SK-N-SH (cell line): ENCODE measurements around the gene CPTP. TPM values are rescaled to one million over a fixed set of nuclear protein-coding genes. Genes with fewer than 3 reads are reported as not detected.

Experiments
- CTCF ChIA-PET: fragments of 300-600, 350-600 bp; formaldehyde crosslinking; extraction: SDS; loops from one replicate; lab custom pipeline; 2021; lab: Yijun Ruan, JAX
- POLR2A ChIA-PET: fragments of 350-600 bp; sonication (Branson Sonifier 250); formaldehyde crosslinking; extraction: SDS; loops from one replicate; lab custom pipeline; 2020; ENCODE audit warnings: antibody characterized with exemption, inconsistent platforms; lab: Yijun Ruan, JAX
- DNase-seq: peaks from one replicate; pipeline ENCODE4 v3.0.0; 2012
- H2AFZ ChIP-seq: fragments of 200-600 bp; sonication (generic); 2 replicates; pipeline ENCODE4 v1.8.1; 2016; ENCODE audit warnings: antibody characterized with exemption, mild to moderate bottlenecking, low read depth
- H3F3A ChIP-seq: fragments of 200-600 bp; sonication (generic); replicated peaks from 2 replicates; pipeline ENCODE3; 2016; ENCODE audit warnings: antibody characterized with exemption, mild to moderate bottlenecking; ENCODE audit not compliant: insufficient read depth
- H3K27ac ChIP-seq, 2 experiments: fragments of 200-500 bp in 1 of 2; fragments of 200-600 bp in 1 of 2; sonication (Bioruptor generic) in 1 of 2; sonication (generic), shearing (Covaris generic) in 1 of 2; 2 replicates each; pipeline versions ENCODE4 v1.5.1 to v1.6.1; 2014 to 2016; ENCODE audit warnings: low read depth in 2 of 2, inconsistent platforms in 1 of 2, low read length in 1 of 2, mild to moderate bottlenecking in 1 of 2, mixed read lengths in 1 of 2
- H3K27me3 ChIP-seq: fragments of 200-600 bp; sonication (generic), shearing (Covaris generic); 2 replicates; pipeline ENCODE4 v1.6.1; 2016; ENCODE audit warnings: mixed run types; ENCODE audit not compliant: insufficient read depth
- H3K36me3 ChIP-seq, 2 experiments: fragments of 200-500 bp in 1 of 2; fragments of 200-600 bp in 1 of 2; sonication (Bioruptor generic) in 1 of 2; sonication (generic) in 1 of 2; replicated peaks in 1 of 2; 2 replicates each; pipeline versions ENCODE3 to v1.5.1; 2014 to 2016; ENCODE audit warnings: low read length in 1 of 2, mild to moderate bottlenecking in 1 of 2; ENCODE audit not compliant: insufficient read depth in 2 of 2, control insufficient read depth in 1 of 2
- H3K4me1 ChIP-seq, 2 experiments: fragments of 200-500 bp in 1 of 2; fragments of 200-600 bp in 1 of 2; sonication (Bioruptor generic) in 1 of 2; sonication (generic), shearing (Covaris generic) in 1 of 2; 2 replicates each; pipeline versions ENCODE4 v1.5.1 to v1.6.1; 2014 to 2016; ENCODE audit warnings: low read depth in 1 of 2, low read length in 1 of 2, mixed run types in 1 of 2; ENCODE audit not compliant: insufficient read depth in 2 of 2, control insufficient read depth in 1 of 2
- H3K4me2 ChIP-seq: fragments of 200-600 bp; sonication (generic), shearing (Covaris generic); 2 replicates; pipeline ENCODE4 v1.6.1; 2017; ENCODE audit warnings: mixed run types
- H3K4me3 ChIP-seq, 2 experiments: fragments of 200-500 bp in 1 of 2; fragments of 200-600 bp in 1 of 2; sonication (Bioruptor generic) in 1 of 2; sonication (generic), shearing (Covaris generic) in 1 of 2; 2 replicates each; pipeline versions ENCODE4 v1.5.1 to v1.8.1; 2014 to 2016; ENCODE audit warnings: low read depth in 2 of 2, inconsistent platforms in 1 of 2, low read length in 1 of 2, mild to moderate bottlenecking in 1 of 2, mixed read lengths in 1 of 2, moderate library complexity in 1 of 2
- H3K79me2 ChIP-seq: fragments of 200-600 bp; sonication (generic); 2 replicates; pipeline ENCODE4 v1.8.1; 2017; ENCODE audit warnings: mild to moderate bottlenecking; ENCODE audit not compliant: insufficient read depth
- H3K9ac ChIP-seq: fragments of 200-600 bp; sonication (generic); 2 replicates; pipeline ENCODE4 v1.6.1; 2017; ENCODE audit warnings: mixed run types
- H3K9me2 ChIP-seq: fragments of 200-600 bp; sonication (generic); 2 replicates; pipeline ENCODE4 v1.6.1; 2017; ENCODE audit warnings: mixed run types
- H3K9me3 ChIP-seq: fragments of 200-600 bp; sonication (generic); 2 replicates; pipeline ENCODE4 v1.6.1; 2017; ENCODE audit warnings: mixed run types, mild to moderate bottlenecking, moderate library complexity
- H4K20me1 ChIP-seq: fragments of 200-600 bp; sonication (generic); 2 replicates; pipeline ENCODE4 v1.6.1; 2017; ENCODE audit warnings: mild to moderate bottlenecking, mixed run types; ENCODE audit not compliant: insufficient read depth
- ELF1 ChIP-seq: IDR thresholded peaks from 2 replicates; pipeline ENCODE4 v1.4.0; 2012
- EP300 ChIP-seq, 2 experiments: IDR thresholded peaks; 2 replicates each; pipeline versions ENCODE4 v1.4.0 to v1.6.1; 2012; ENCODE audit warnings: borderline replicate concordance in 1 of 2, low read depth in 1 of 2, low read length in 1 of 2
- EZH2phosphoT487 ChIP-seq: fragments of 200-600 bp; sonication (generic); IDR thresholded peaks from 2 replicates; pipeline ENCODE4 v1.6.1; 2017; ENCODE audit warnings: low read depth, mixed run types, mild to moderate bottlenecking, antibody characterized with exemption, moderate library complexity, borderline replicate concordance
- FOXJ3 ChIP-seq: sonication (generic); formaldehyde crosslinking; IDR thresholded peaks from 2 replicates; pipeline ENCODE4 v1.5.1; 2020; ENCODE audit warnings: mild to moderate bottlenecking, missing genetic modification reagents
- GATA2 ChIP-seq: sonication (generic); formaldehyde crosslinking; IDR thresholded peaks from 2 replicates; pipeline ENCODE4 v1.5.0; 2020; ENCODE audit warnings: mild to moderate bottlenecking, missing genetic modification reagents
- POLR2AphosphoS5 ChIP-seq: IDR thresholded peaks from 2 replicates; pipeline ENCODE4 v1.6.1; 2012; ENCODE audit warnings: low read depth, low read length
- YY1 ChIP-seq: IDR thresholded peaks from 2 replicates; pipeline ENCODE4 v1.4.0; 2012; ENCODE audit warnings: low read depth, mild to moderate bottlenecking
- WGBS: methylation state at CpG from one replicate; pipeline ENCODE4 v1.1.6; 2017; ENCODE audit warnings: low lambda C conversion rate; 5-methylcytosine and 5-hydroxymethylcytosine counted together
- polyA plus RNA-seq, 3 experiments: library from polyadenylated mRNA; depleted of rRNA; stranded (reverse); fragments of >200 nt; gene quantifications; 2 replicates each; pipeline ENCODE4 v1.2.3, GENCODE V29; 2012
- TF ChIP-seq, protein P1 (sequence below): IDR thresholded peaks from 2 replicates; pipeline ENCODE4 v1.4.0; 2012; ENCODE audit warnings: low read depth, borderline replicate concordance
- TF ChIP-seq, protein P2 (sequence below): fragments of 150-350 bp; IDR thresholded peaks from 2 replicates; pipeline ENCODE4 v1.6.1; 2017; ENCODE audit warnings: antibody characterized with exemption, low read length, low read depth, borderline replicate concordance
- TF ChIP-seq, protein P3 (sequence below): IDR thresholded peaks from 2 replicates; pipeline ENCODE4 v1.6.1; 2012; ENCODE audit warnings: mild to moderate bottlenecking, low read depth, low read length, moderate library complexity
- TF ChIP-seq, protein P4 (sequence below): fragments of 150-350 bp; IDR thresholded peaks from 2 replicates; pipeline ENCODE4 v1.6.1; 2016; ENCODE audit warnings: mild to moderate bottlenecking, low read depth, low read length
- TF ChIP-seq, protein P5 (sequence below): IDR thresholded peaks from 2 replicates; pipeline ENCODE4 v1.4.0; 2012; ENCODE audit warnings: low read depth

Gene CPTP
- polyA plus RNA-seq, 1 of the 3 experiments (the other 2 are of a cell fraction): 13.4 TPM

DNA sequence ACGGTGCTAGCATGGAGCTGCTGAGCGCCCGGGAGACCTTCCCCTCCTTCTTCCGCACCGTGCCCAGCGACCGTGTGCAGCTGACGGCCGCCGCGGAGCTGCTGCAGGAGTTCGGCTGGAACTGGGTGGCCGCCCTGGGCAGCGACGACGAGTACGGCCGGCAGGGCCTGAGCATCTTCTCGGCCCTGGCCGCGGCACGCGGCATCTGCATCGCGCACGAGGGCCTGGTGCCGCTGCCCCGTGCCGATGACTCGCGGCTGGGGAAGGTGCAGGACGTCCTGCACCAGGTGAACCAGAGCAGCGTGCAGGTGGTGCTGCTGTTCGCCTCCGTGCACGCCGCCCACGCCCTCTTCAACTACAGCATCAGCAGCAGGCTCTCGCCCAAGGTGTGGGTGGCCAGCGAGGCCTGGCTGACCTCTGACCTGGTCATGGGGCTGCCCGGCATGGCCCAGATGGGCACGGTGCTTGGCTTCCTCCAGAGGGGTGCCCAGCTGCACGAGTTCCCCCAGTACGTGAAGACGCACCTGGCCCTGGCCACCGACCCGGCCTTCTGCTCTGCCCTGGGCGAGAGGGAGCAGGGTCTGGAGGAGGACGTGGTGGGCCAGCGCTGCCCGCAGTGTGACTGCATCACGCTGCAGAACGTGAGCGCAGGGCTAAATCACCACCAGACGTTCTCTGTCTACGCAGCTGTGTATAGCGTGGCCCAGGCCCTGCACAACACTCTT, 7.6 kb downstream of the CPTP start:
- no peak for DNase-seq
- Histone ChIP-seq H2AFZ (no peak overlapping the region), H3K27me3 (no peaks in the 10 kb centered on the region), H3K4me2 (no peak overlapping the region), H3K27ac (no peak overlapping the region), H3F3A (peaks cover 5% of the 10 kb centered on the region), H3K4me3 (no peak overlapping the region), H3K36me3 (peaks cover 0 to 14% of the 10 kb centered on the region in 2 experiments), H3K9ac (no peak overlapping the region), H3K9me2 (no peaks in the 10 kb centered on the region), H3K9me3 (no peaks in the 10 kb centered on the region), H4K20me1 (no peaks in the 10 kb centered on the region), H3K4me1 (peaks cover 0 to 15% of the 10 kb centered on the region in 2 experiments; a peak in 1 of 4 replicates), H3K79me2 (no peaks in the 10 kb centered on the region)
- ChIA-PET CTCF (interaction anchor here (0.8 to 1.5 kb wide), 5 partner anchors 10 to 39 kb away, joined by 3 to 6 read pairs (median 5); no protein-coding TSS in a partner anchor), POLR2A (interaction anchor here (1.1 kb wide), 1 partner anchor 18 kb away, joined by 3 read pairs; no protein-coding TSS in a partner anchor)
- WGBS: 50% methylated on average over 1 of the region's 57 CpGs
- TF ChIP-seq EZH2phosphoT487 (no peak), GATA2 (CRISPR knock-in tag) (no peak), ELF1 (no peak), POLR2AphosphoS5 (no peak), EP300 (IDR thresholded peaks at IDR 0.05; ENCODE audit: borderline replicate concordance in 1 of 2, low read depth in 1 of 2, low read length in 1 of 2) (no peak), YY1 (no peak), FOXJ3 (no peak)
- TF ChIP-seq, protein P1, sequence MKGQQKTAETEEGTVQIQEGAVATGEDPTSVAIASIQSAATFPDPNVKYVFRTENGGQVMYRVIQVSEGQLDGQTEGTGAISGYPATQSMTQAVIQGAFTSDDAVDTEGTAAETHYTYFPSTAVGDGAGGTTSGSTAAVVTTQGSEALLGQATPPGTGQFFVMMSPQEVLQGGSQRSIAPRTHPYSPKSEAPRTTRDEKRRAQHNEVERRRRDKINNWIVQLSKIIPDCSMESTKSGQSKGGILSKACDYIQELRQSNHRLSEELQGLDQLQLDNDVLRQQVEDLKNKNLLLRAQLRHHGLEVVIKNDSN: no peak
- TF ChIP-seq, protein P2, sequence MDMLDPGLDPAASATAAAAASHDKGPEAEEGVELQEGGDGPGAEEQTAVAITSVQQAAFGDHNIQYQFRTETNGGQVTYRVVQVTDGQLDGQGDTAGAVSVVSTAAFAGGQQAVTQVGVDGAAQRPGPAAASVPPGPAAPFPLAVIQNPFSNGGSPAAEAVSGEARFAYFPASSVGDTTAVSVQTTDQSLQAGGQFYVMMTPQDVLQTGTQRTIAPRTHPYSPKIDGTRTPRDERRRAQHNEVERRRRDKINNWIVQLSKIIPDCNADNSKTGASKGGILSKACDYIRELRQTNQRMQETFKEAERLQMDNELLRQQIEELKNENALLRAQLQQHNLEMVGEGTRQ: no peak
- TF ChIP-seq, protein P3, sequence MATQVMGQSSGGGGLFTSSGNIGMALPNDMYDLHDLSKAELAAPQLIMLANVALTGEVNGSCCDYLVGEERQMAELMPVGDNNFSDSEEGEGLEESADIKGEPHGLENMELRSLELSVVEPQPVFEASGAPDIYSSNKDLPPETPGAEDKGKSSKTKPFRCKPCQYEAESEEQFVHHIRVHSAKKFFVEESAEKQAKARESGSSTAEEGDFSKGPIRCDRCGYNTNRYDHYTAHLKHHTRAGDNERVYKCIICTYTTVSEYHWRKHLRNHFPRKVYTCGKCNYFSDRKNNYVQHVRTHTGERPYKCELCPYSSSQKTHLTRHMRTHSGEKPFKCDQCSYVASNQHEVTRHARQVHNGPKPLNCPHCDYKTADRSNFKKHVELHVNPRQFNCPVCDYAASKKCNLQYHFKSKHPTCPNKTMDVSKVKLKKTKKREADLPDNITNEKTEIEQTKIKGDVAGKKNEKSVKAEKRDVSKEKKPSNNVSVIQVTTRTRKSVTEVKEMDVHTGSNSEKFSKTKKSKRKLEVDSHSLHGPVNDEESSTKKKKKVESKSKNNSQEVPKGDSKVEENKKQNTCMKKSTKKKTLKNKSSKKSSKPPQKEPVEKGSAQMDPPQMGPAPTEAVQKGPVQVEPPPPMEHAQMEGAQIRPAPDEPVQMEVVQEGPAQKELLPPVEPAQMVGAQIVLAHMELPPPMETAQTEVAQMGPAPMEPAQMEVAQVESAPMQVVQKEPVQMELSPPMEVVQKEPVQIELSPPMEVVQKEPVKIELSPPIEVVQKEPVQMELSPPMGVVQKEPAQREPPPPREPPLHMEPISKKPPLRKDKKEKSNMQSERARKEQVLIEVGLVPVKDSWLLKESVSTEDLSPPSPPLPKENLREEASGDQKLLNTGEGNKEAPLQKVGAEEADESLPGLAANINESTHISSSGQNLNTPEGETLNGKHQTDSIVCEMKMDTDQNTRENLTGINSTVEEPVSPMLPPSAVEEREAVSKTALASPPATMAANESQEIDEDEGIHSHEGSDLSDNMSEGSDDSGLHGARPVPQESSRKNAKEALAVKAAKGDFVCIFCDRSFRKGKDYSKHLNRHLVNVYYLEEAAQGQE: no peak
- TF ChIP-seq, protein P4, sequence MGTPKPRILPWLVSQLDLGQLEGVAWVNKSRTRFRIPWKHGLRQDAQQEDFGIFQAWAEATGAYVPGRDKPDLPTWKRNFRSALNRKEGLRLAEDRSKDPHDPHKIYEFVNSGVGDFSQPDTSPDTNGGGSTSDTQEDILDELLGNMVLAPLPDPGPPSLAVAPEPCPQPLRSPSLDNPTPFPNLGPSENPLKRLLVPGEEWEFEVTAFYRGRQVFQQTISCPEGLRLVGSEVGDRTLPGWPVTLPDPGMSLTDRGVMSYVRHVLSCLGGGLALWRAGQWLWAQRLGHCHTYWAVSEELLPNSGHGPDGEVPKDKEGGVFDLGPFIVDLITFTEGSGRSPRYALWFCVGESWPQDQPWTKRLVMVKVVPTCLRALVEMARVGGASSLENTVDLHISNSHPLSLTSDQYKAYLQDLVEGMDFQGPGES: no peak
- TF ChIP-seq, protein P5, sequence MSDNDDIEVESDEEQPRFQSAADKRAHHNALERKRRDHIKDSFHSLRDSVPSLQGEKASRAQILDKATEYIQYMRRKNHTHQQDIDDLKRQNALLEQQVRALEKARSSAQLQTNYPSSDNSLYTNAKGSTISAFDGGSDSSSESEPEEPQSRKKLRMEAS: no peak
